ENCODE results near the gene MAPK12.
"Not testable (repeated sequence)": the region's sequence is repeated elsewhere in the genome, so short reads cannot be mapped to it uniquely, and the experiment has no call there.

MAPK12 gene

GRCh38 chr22:50215297-50216054 is 46.0 kb downstream of the MAPK12 start:
- no peak for DNase-seq (ENCODE audit: low spot score)

GRCh38 chr22:50213263-50213662 is 48.2 kb downstream of the MAPK12 start:
- no peak for DNase-seq (ENCODE audit: low spot score)

- no peak for DNase-seq (ENCODE audit: low spot score)
Observed at GRCh38 chr22:50211147-50211546, 50.3 kb downstream of the MAPK12 start.

GRCh38 chr22:50210378-50211139 is 50.9 kb downstream of the MAPK12 start:
- DNase-seq (ENCODE audit: low spot score) = no peak

DNA sequence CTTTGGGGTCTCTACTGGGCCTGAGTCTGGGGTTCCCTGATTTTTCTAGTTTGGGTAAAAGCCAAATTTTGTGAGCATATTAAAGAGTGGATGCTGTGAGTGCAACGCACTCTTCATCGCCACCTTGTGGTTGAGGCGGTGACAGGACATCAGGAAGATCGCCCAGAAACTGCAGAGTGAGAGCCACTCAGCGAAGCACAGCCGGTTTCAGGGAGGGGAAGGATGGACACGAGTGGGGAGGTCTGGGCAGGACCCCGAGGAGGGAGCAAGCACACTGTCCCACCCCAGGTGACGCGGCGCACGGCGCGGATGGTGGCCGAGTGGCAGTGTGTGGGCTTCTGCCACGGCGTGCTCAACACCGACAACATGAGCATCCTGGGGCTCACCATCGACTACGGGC is 51.6 kb downstream of the MAPK12 start:
- peak; percentile 83 for DNase-seq (ENCODE audit: low spot score)

GRCh38 chr22:50208939-50209892 is 52.3 kb downstream of the MAPK12 start:
- no peak for DNase-seq (ENCODE audit: low spot score)

- no peak for DNase-seq (ENCODE audit: low spot score)
Observed at GRCh38 chr22:50208430-50208938, 53.0 kb downstream of the MAPK12 start.

- no peak for DNase-seq (ENCODE audit: low spot score)
Observed at GRCh38 chr22:50207383-50208140, 53.9 kb downstream of the MAPK12 start.

DNA sequence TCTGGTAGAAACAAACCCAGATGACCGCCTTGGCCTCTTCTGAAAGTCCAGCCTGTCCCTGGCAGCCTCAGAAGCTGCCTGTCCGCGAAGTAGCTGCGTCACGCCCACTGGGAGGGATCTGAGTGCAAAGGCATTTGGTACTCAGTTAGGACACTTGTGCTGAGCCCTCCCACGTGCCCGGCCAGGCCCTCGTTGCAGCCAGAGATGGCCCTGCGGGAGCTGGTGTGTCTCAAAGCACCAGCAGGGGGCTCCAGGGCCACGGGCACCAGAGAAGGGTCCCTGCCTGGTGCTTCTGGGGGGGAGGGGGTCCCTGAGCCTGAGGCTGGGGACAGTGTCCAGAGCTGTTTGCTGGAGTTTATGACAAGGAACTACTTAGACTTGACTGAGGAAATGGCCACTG is 54.9 kb downstream of the MAPK12 start:
- peak; percentile 27 for DNase-seq (ENCODE audit: low spot score)

DNA sequence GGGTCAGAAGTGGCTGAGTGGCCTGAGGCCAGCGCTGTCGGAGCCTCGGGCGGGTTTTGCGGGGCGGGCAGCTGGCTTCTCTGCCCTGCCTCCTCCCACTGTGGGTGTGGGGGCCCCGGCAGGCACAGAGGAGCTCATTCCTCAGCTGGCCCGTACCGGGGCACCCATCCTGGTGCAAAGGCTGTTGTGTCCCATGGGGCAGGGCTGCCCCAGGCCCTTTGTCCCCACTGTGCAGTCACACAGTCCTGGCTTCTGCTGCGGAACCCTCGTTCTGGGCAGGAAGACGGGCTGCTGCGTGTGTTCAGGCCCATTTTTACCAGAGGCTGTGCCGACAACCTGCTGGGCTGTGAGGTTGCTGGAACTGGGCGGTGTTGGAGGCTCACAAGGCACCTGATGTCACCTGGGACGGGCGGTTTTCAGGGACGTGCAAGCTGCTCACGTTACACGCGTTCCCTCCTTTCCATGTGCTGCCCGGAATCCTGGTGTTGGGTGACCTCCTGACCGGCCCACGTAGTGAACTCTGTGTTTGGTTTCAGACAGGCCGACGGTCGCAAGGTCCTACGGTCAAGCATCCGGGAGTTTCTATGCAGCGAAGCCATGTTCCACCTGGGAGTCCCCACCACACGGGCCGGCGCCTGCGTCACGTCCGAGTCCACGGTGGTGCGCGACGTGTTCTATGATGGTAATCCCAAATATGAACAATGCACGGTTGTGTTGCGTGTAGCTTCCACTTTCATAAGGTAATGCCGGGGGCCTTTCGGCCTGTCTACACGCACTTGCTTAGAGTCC is 55.5 kb downstream of the MAPK12 start:
- no peak for DNase-seq (ENCODE audit: low spot score)

- not testable (repeated sequence) for DNase-seq (ENCODE audit: low spot score)
Observed at GRCh38 chr22:50204998-50205397, 56.5 kb downstream of the MAPK12 start.

- no peak for DNase-seq (ENCODE audit: low spot score)
Observed at GRCh38 chr22:50204571-50204970, 56.9 kb downstream of the MAPK12 start.

- no peak for DNase-seq (ENCODE audit: low spot score)
Observed at GRCh38 chr22:50203288-50203687, 58.2 kb downstream of the MAPK12 start.
